ENCODE measurements around the gene SDHAF1.

DNA sequence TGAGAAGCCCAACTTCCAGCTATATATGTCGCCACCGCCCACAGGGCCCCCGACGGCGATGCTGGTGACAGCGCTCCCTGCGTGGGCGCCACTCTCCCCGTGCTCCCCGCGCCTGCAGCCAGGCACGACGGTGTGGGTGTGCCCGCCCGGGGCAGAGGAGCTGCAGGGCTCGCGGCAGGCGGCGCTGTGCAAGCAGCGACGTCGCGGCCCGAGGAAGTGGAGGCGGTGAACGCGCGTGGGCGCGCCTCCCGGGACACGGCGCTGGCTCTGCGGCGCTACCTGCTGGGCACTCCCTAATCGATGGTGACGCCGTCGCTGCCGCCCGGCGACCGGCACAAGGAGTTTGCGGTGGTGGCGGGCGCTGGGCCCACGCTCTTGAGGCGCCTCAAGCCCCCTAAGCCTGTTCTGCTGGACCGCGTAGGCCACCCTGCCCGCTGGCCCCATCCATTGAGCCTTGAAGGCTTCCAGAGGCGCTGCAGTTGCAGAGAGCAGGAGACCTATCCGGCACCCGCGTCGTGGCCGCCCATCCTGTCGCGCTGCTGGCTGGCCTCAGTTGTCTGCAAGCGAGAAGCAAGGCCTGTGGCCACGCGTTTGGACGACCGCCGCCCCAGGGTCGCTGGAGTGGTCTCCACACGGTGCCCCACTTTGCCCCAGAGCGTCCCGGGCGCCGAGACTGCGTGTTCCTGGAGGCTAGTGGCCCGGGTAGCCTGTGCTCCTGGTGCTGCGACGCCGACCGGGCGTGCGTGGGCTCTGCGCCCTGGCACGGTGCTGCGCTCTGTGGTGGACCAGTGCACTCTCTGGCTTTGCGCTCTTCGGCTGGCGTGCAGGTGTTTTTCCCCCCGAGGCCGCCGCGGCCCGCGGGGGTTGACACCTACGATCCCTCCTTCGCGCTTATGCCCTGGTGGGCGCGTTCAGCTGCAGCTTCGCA is 35.7 kb upstream of the SDHAF1 start:
- TF ChIP-seq, protein P1, sequence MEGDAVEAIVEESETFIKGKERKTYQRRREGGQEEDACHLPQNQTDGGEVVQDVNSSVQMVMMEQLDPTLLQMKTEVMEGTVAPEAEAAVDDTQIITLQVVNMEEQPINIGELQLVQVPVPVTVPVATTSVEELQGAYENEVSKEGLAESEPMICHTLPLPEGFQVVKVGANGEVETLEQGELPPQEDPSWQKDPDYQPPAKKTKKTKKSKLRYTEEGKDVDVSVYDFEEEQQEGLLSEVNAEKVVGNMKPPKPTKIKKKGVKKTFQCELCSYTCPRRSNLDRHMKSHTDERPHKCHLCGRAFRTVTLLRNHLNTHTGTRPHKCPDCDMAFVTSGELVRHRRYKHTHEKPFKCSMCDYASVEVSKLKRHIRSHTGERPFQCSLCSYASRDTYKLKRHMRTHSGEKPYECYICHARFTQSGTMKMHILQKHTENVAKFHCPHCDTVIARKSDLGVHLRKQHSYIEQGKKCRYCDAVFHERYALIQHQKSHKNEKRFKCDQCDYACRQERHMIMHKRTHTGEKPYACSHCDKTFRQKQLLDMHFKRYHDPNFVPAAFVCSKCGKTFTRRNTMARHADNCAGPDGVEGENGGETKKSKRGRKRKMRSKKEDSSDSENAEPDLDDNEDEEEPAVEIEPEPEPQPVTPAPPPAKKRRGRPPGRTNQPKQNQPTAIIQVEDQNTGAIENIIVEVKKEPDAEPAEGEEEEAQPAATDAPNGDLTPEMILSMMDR (conservative IDR thresholded peaks at IDR 0.05 in 1 of 2, IDR thresholded peaks at IDR 0.05 in 1 of 2; ENCODE audit: extremely low read depth in 1 of 2, insufficient read depth in 1 of 2, low read depth in 1 of 2, low read length in 2 of 2) = peak in 1 of 2 donors; percentile 29
- TF ChIP-seq EZH2 (IDR thresholded peaks at IDR 0.05; ENCODE audit: borderline replicate concordance, low read length) = peak; percentile 26

Measured in mammary epithelial cell (primary cell).